Loucy (cell line): ENCODE results near the gene RHBDL3.

ENCODE experiments used
- EZH2phosphoT487 ChIP-seq: fragments of 200-600 bp; IDR thresholded peaks from 2 replicates; pipeline ENCODE4 v1.6.1; 2018; ENCODE audit warnings: antibody characterized with exemption, mild to moderate bottlenecking, moderate library complexity, borderline replicate concordance
- TF ChIP-seq, protein P1 (sequence below): fragments of 200-600 bp; sonication (generic); conservative IDR thresholded peaks from 2 replicates; pipeline ENCODE4 v1.5.1; 2014; ENCODE audit warnings: mild to moderate bottlenecking, antibody characterized with exemption, low read length

GRCh38 chr17:32350666-32351418 lies 85.2 kb downstream of the RHBDL3 start:
- TF ChIP-seq, protein P1, sequence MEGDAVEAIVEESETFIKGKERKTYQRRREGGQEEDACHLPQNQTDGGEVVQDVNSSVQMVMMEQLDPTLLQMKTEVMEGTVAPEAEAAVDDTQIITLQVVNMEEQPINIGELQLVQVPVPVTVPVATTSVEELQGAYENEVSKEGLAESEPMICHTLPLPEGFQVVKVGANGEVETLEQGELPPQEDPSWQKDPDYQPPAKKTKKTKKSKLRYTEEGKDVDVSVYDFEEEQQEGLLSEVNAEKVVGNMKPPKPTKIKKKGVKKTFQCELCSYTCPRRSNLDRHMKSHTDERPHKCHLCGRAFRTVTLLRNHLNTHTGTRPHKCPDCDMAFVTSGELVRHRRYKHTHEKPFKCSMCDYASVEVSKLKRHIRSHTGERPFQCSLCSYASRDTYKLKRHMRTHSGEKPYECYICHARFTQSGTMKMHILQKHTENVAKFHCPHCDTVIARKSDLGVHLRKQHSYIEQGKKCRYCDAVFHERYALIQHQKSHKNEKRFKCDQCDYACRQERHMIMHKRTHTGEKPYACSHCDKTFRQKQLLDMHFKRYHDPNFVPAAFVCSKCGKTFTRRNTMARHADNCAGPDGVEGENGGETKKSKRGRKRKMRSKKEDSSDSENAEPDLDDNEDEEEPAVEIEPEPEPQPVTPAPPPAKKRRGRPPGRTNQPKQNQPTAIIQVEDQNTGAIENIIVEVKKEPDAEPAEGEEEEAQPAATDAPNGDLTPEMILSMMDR = no peak
- no peak for TF ChIP-seq EZH2phosphoT487
